HL-60/S4 (cell line): Measurements from ENCODE around the gene GRK7.
"Not testable (repeated sequence)": the region's sequence is repeated elsewhere in the genome, so short reads cannot be mapped to it uniquely, and the experiment has no call there.

Experiments used
- in situ Hi-C: fragments of 300-500 bp; cut with MboI; formaldehyde crosslinking; loops from 2 replicates; pipeline ENCODE4 v1.14.3; 2022; ENCODE audit warnings: low sequenced_read_pairs

GRK7 gene

DNA sequence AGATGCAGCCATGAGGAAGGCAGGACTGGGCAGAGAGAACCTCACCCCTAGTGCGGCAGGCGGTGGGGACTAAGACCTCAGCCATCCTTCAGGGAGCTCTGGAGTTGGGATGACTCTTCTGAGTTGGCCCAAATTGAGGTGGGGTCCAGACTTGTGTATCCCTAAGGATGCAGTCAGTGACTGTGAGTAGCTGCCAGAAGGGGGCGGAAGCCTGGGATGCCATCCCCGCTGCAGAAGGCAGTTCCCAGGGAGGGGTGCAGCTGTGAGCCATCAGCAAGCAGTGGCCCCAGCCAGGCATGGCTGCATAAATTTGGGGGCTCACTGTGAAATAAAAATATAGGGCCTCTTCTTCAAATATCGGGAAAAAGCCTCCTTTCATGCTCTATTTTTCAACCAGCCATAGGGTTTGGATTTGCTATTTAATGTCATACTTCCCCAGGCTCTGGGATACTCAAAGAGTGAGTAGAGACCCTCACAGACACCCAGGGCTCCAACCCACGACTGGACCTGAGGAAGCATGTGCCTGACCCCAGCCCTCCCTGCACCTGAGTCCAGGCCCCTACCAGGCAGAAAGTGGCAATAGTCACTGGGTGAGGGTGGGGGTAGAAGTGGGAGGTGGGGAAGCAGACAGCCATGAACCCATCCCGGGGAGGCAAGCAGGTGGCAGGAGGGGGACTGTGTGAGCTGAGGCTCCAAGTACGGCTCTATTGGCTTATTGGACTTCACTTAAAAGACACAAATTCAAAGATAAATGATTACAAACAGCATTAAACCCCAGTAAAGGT, 30.5 kb downstream of the GRK7 start:
- in situ Hi-C loops: no loop called here

- in situ Hi-C loops: no loop called here
Observed at GRCh38 chr3:141795276-141795675, 32.1 kb downstream of the GRK7 start.

GRCh38 chr3:141795741-141796080, 32.5 kb downstream of the GRK7 start:
- in situ Hi-C loops: no loop called here

DNA sequence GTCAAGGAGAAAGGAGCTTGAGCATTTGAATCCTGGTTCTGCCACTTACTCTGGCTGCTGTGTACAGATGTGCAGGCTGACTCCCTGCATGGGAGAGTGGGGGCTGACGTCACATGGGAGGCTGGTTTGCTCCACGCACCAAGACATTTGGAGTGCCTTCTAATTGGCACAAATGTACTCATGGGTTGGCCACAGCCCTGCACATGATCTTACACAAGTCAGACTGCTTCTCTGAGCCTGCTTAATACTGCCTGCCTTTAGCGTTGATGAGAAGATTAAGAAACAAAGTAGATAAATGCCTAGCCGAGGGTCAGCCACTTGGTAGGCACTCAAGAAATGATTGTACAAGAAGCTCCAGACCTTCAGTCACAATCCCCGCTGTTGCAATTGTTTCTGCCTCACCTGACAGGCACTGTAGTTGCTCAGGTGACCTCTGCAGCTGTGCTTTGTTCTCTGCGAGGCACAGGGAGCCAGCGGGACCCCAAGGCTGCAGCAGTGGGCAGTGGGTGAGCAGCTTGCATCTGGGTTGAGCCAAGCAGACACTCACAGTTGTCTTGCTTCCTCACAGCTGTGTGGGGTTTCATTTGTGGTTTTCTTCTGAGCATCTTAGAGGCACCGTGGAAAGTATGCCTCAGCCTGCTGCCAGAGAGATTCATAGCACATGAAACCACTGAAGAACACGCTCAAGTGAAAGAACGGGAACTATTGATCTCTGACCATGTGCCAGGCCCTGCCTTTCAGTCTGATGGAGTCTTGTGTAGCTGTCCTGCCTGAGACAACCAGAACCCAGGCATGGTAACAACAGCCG, 33.1 kb downstream of the GRK7 start:
- in situ Hi-C loops: no loop called here

GRCh38 chr3:141796889-141797781, 33.9 kb downstream of the GRK7 start:
- in situ Hi-C loops: no loop called here

GRCh38 chr3:141797819-141798447, 34.7 kb downstream of the GRK7 start:
- in situ Hi-C loops: no loop called here

DNA sequence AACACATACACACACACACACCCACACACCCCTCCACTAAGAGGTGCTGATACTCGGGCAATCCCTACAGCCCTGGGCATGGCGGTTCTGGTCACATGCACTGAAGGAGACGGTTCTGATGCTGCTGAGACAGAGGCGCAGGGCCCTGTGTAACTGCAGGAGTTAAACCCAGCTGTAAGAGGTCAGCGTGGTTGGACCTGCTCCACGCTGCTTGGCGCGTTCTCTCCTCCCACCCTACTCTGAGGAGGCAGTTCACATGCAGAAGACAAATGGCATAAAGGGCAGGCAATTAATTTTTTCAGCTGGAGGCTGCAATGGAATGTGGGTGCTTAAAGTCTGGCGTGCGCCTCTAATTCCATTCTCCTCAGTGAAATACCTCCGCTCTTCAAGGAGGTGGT, 35.2 kb downstream of the GRK7 start:
- in situ Hi-C loops: no loop called here

DNA sequence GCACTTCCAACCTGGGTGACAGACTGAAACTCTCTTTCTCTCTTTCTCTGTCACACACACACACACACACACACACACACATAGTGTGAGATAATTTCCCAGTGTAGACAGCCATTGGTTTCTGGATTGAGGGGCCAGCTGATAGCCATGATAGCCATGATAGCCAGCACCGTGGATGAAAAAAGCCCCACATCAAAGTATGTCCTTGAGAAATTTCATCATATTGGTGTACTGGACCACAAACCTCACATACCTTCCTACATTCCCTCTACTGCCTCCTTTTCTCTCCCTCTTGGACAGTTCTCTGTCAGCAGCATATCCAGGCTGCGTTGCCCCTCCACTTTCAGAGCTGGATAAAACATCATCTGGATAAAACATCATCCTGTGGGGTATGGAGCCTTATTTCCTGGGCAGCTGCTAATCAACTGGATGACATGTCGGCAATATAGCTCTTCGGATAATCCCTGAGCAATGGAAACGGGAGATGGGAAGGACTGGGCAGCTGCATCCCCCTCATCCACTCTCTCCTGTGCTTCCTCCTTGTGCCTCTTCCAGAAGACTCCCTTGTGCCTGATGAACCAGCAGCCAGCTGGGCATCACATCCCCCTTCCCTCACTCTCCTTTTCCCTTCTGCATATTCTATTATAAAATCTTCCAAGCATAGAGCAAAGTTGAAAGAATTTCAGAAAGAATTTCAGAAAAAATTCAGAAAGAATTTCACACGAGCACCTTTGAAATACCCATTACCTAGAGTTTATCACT, 39.3 kb downstream of the GRK7 start:
- in situ Hi-C loops: no loop called here

GRCh38 chr3:141803538-141803937, 40.3 kb downstream of the GRK7 start:
- in situ Hi-C loops: not testable (repeated sequence)

DNA sequence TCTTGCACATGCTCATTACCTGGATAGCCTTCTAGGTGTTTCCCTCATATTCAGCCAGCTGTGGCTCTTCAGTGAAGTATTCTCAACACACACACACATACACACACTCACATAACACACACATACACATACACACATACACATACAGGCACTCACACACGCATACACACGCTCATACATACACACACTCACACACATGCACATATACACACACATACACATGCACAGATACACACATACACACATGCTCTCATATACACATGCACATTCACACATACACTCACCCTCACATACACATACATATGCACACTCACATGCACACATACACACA, 41.2 kb downstream of the GRK7 start:
- in situ Hi-C loops: no loop called here

DNA sequence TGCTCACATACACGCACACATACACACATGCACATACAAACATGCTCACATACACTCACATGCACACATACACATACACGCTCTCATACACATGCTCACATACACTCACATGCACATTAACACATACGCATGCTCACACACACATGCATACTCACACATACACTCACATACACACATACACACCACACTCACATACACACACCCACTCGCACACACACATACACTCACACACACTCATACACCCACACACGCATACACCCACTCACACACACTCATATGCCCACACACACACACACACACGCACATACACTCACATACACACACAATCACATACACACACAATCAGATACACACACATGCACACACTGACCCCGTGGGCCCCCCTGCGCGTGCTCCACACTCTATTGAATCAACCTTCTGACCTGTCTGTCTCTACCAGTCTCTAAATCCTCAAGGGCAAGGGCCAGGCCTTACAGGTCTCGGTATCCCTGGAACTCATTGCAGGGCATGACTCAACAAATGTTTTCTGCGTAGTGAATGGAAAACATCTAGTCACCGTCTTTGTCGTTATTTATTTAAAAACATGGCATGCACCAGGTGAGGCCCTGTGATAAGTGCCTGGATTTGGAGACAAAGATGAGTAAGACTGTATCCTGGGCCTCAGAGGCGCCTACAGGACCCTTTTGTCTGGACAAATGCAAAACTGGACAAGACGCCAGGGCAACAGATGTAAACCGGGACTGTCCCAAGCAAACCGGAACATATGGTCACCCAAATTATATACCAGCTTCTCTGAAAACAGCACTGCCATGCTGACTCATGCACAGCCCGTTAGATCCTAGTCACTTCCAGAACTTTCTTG, 41.8 kb downstream of the GRK7 start:
- in situ Hi-C loops: no loop called here

- in situ Hi-C loops: no loop called here
Observed at GRCh38 chr3:141807277-141808033, 44.2 kb downstream of the GRK7 start.

DNA sequence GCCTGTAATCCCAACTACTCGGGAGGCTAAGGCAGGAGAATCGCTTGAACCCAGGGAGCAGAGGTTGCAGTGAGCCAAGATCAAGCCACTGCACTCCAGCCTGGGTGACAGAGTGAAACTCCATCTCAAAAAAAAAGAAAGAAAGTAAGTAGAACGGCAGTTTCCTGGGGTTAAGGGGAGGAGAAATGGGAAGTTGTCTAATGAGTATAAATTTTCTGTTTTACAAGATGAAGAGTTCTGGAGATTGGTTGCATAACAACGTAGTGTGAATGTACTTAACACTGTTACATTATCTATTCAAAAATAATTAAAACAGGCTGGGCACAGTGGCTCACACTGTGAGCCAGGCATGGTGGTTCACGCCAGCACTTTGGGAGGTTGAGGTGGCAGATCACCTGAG, 45.4 kb downstream of the GRK7 start:
- in situ Hi-C loops: no loop called here

- in situ Hi-C loops: no loop called here
Observed at GRCh38 chr3:141810161-141810560, 47.0 kb downstream of the GRK7 start.

DNA sequence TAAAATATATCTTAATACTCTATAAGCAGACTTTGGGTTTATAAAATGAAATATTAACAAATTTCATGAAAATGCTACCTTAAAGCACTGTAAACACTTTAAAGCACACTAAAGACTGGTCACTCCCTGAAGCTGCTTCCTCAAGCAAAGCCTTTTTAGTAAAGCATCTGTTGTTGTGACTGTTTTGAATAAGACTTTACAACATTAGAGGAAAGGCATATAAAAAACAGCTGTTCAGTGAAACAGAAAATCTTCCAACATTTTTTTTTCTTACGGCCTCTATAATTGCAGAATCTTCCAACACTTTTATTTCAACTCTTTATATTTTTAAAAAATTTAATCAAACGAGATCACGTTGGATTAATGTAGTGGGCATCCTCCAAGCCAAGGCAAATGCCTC, 48.1 kb downstream of the GRK7 start:
- in situ Hi-C loops: no loop called here

DNA sequence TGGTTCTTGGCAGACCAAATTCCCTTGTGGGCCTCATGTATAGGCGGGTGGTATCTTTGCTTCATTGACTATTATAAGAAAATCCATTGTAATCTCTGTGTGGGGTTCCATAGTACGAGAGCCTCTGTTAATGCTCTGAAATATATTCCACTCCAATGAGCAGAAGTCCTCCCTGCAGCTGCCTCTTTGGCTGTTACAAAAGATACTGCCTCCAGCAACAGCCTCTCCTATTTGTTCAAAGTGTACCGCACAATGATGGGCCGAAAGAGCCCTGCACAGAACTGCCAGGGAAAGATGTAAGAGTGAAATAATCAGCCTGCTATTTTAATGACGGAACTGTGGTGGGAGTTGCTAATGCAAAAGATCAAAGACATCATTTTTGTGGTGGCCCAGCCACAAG, 48.9 kb downstream of the GRK7 start:
- in situ Hi-C loops: no loop called here

GRCh38 chr3:141812586-141812985, 49.4 kb downstream of the GRK7 start:
- in situ Hi-C loops: no loop called here
